Kidney (tissue), 14 donors: ENCODE measurements around the gene GPATCH2. TPM values are rescaled to one million over a fixed set of nuclear protein-coding genes. Genes with fewer than 3 reads are reported as not detected.

Source experiments
- DNase-seq, 5 donors: peaks; one replicate each; pipeline ENCODE4 v3.0.0-alpha.2; 2013 to 2020
- FAIRE-seq: peaks from 2 replicates; lab custom pipeline; 2012; peaks lifted over from hg19 to GRCh38; lab: Jason Lieb, UNC
- H3K27ac ChIP-seq, 2 donors: one replicate each; pipeline ENCODE4 v1.7.0; 2013; ENCODE audit warnings: low read depth in 2 of 2, low read length in 2 of 2, inconsistent platforms in 1 of 2
- H3K27me3 ChIP-seq: one replicate; pipeline ENCODE4 v1.7.1; 2013; ENCODE audit warnings: low read length, inconsistent platforms; ENCODE audit not compliant: control insufficient read depth, insufficient read depth
- H3K36me3 ChIP-seq, 3 donors: one replicate each; pipeline versions ENCODE4 v1.7.0 to v1.7.1; 2013; ENCODE audit warnings: low read length in 3 of 3, control low read depth in 1 of 3, inconsistent platforms in 1 of 3; ENCODE audit not compliant: insufficient read depth in 3 of 3, control insufficient read depth in 2 of 3
- H3K4me1 ChIP-seq, 3 donors: one replicate each; pipeline versions ENCODE4 v1.7.0 to v1.7.1; 2013; ENCODE audit warnings: low read length in 3 of 3, inconsistent platforms in 1 of 3, low read depth in 1 of 3; ENCODE audit not compliant: control insufficient read depth in 2 of 3, insufficient read depth in 2 of 3
- H3K4me3 ChIP-seq, 3 donors: one replicate each; pipeline versions ENCODE4 v1.7.0 to v1.8.1; 2013; ENCODE audit warnings: low read length in 3 of 3, control low read depth in 1 of 3, inconsistent platforms in 1 of 3
- H3K9ac ChIP-seq, 3 donors: one replicate each; pipeline versions ENCODE4 v1.7.0 to v1.7.1; 2013; ENCODE audit warnings: low read length in 3 of 3, control low read depth in 1 of 3, inconsistent platforms in 1 of 3
- H3K9me3 ChIP-seq, 3 donors: one replicate each; pipeline versions ENCODE4 v1.7.0 to v1.7.1; 2013; ENCODE audit warnings: low read length in 3 of 3, control low read depth in 1 of 3, inconsistent platforms in 1 of 3; ENCODE audit not compliant: control insufficient read depth in 2 of 3, insufficient read depth in 1 of 3
- CTCF ChIP-seq: IDR thresholded peaks from 3 replicates; pipeline ENCODE4 v1.5.1; 2012; ENCODE audit warnings: mild to moderate bottlenecking, moderate library complexity, borderline replicate concordance; ENCODE audit not compliant: insufficient read depth; ENCODE audit errors: extremely low read depth
- intact Hi-C: fragments of 100-400 bp; cut with DNase I; formaldehyde crosslinking; loops from one replicate; pipeline ENCODE4 v1.11.1; 2022
- polyA plus RNA-seq: library from polyadenylated mRNA; stranded (reverse); fragments of 350-450 nt; fragmentation: Illumina TruSeq; extraction: RNeasy Lipid Tissue Mini Kit (QIAGEN cat#74804); gene quantifications from one replicate; pipeline ENCODE4 v1.2.3, GENCODE V29; 2014; ENCODE audit warnings: low read depth, low replicate concordance; ENCODE audit not compliant: insufficient read depth
- total RNA-seq: library from RNA; stranded (reverse); fragmentation: NEBNext Ultra II Directional; extraction: Animal tissue kit (Norgen Biotek cat#: 25700); gene quantifications from one replicate; pipeline ENCODE4 v1.2.1, GENCODE V29; 2021
- donor health status: control.
- donor health status: control.
- donor health status: control.
- donor health status: control.
- donor health status: control.
- donor health status: DM: yes; HTN: yes; CAD: no.
- donor health status: Normal renal cell carcinoma (clear cell type).

The GPATCH2 gene
- total and polyA plus RNA-seq, 2 donors from 2014 or later: 3.9 to 18.7 TPM

DNA sequence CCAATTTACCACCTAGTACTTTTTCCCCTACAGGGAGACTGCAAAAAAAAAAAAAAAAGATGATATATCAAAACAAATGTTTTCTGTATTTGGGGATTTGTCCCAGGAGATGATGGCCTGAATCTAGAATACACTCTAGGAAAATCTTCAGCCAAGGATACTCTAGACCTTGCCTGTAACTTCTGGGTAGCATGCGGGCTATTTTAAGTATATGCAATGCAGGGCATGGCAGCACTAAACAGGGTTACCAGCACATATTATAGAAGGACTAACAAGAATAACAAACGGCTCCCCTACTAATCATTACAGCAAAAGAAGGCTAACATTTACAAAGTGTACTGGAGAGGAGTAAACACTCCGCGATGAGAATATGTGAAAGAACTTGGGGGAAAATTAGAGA is 109.6 kb downstream of the GPATCH2 start:
- TF ChIP-seq CTCF: no peak
- no peak for FAIRE-seq
- Histone ChIP-seq H3K9me3 (no peaks in the 10 kb centered on the region), H3K36me3 (no peaks in the 10 kb centered on the region), H3K9ac (no peak overlapping the region), H3K27me3 (no peaks in the 10 kb centered on the region), H3K27ac (no peak overlapping the region), H3K4me1 (no peaks in the 10 kb centered on the region), H3K4me3 (no peak overlapping the region)
- DNase-seq: no peak
- intact Hi-C loops: no loop called here

DNA sequence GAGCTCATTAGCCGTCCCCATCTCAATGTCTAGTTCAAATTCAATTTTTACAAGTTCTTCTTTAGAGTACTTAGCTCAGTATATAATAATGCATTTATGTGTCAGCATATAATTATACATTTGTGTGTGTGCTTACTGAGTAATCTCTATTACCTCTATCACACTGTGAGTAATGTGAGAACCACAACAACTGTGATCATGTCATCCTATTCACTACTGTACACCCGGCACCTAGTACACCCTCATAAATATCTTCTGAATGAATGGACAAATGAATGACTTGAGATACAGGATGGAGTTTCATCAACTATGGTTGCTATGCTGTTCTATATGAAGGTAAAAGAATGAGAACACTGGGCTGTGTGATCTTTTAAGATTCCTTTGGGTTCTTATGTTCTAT is 124.0 kb downstream of the GPATCH2 start:
- Histone ChIP-seq H3K4me1 (no peaks in the 10 kb centered on the region), H3K4me3 (no peak overlapping the region), H3K9ac (no peak overlapping the region), H3K36me3 (no peaks in the 10 kb centered on the region), H3K27me3 (no peaks in the 10 kb centered on the region), H3K9me3 (no peaks in the 10 kb centered on the region), H3K27ac (no peak overlapping the region)
- no peak for DNase-seq
- intact Hi-C loops: no loop called here
- FAIRE-seq: no peak
- no peak for TF ChIP-seq CTCF

DNA sequence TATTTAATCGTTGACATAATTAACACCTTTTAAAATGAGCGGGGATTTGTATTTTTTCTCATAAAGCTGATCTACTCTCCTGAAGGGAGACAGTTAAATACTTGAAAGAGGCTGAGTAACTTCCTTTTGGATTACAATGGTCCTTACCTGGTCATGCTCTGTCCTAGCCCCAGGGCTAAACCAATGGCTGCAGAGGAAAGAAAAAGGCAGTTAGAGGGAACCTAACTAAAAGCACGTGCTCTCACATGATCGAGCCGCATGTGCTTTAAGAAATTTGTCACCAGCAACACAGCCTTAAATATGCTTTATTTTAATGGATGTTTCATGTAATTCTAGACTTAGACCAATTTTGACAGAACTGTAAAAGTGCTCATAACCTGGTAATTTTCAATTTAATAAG is 132.7 kb downstream of the GPATCH2 start:
- TF ChIP-seq CTCF: no peak
- no peak for DNase-seq
- intact Hi-C loops: no loop called here
- no peak for FAIRE-seq
- no peak overlapping the region for H3K4me3 ChIP-seq
- no peaks in the 10 kb centered on the region for H3K27me3 ChIP-seq
- no peak overlapping the region for H3K27ac ChIP-seq
- no peaks in the 10 kb centered on the region for H3K4me1 ChIP-seq
- H3K9me3 ChIP-seq: no peaks in the 10 kb centered on the region
- H3K9ac ChIP-seq: no peak overlapping the region
- peaks cover 0 to 2% (median 0%) of the 10 kb centered on the region in 3 donors for H3K36me3 ChIP-seq

- Histone ChIP-seq H3K4me1 (no peaks in the 10 kb centered on the region), H3K9me3 (no peaks in the 10 kb centered on the region), H3K27me3 (no peaks in the 10 kb centered on the region), H3K9ac (no peak overlapping the region), H3K27ac (no peak overlapping the region), H3K36me3 (peaks cover 0 to 2% (median 0%) of the 10 kb centered on the region in 3 donors), H3K4me3 (no peak overlapping the region)
- no peak for TF ChIP-seq CTCF
- FAIRE-seq (no peak), DNase-seq (no peak)
- intact Hi-C loops: no loop called here
Observed at GRCh38 chr1:217495249-217495648, 135.6 kb downstream of the GPATCH2 start.
